ENCODE measurements around the gene PLAC8. TPM values are rescaled to one million over a fixed set of nuclear protein-coding genes. Genes with fewer than 3 reads are reported as not detected.
"Not testable (repeated sequence)": the region's sequence is repeated elsewhere in the genome, so short reads cannot be mapped to it uniquely, and the experiment has no call there.

Gene PLAC8
- 100 to 1,000 TPM; 395 to 418 TPM for total RNA-seq

DNA sequence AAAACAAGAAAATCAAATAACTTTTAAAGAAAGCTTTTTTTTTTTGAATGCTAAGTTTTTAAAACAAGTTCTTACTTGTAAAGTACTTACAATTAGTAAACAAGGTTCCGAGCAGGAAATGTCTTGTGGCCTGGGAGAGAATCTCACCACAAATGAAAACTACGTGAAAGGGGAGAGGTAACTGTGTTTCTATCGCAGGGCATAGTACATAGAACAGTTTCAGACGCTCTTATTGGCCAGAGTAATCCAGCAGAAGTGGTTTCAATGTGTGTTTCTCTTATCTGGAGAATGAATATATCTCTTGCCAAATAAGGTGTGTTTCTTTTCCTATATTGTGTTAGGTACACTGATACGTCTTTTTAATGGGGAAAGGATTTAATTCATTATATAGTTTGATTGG lies at the start of gene PLAC8:
Gene PLAC8 (minus strand): TSS at position 154 of the 400 bp plus-strand sequence. CDS start 6,808 bp downstream, outside the sequence.
- no peaks in the 10 kb centered on the region for H3K9me3 Mint-ChIP-seq
- peaks cover 49% of the 10 kb centered on the region for H3K4me1 Mint-ChIP-seq
- DNase-seq = peak; percentile 82
- ChIA-PET POLR2A (no interaction called here), CTCF (interaction anchor here (0.7 to 1.8 kb wide), 5 partner anchors 9 to 98 kb away, joined by 3 to 4 read pairs (median 3); no protein-coding TSS in a partner anchor)
- peak within 1 kb of the TSS; percentile 92 for H3K4me3 Mint-ChIP-seq
- H3K27me3 Mint-ChIP-seq = no peaks in the 10 kb centered on the region
- peaks cover 40% of the 10 kb centered on the region for H3K36me3 Mint-ChIP-seq (ENCODE audit: low read depth)
- H3K27ac Mint-ChIP-seq = peak within 1 kb of the TSS; percentile 92

DNA sequence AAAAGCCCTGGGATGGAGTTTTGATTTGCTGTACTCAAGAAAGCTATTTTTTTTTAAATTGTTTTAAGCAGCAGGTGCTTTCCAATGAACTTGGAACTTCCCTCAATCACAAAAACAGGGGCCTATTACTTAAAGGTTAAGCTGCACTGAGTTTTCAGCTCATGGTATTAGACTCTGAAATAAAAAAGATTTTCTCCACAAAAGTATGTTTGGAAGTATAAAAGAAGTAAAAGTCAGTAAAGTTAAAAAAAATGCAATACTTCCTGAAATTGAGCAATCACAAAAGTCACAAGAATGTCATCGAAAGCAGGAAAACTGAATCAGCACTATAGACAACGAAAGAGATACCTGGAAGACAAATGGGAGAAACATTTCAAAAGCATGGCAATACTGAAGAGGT lies 38.9 kb upstream of the PLAC8 start:
- peaks cover 23% of the 10 kb centered on the region for H3K9me3 Mint-ChIP-seq
- H3K27me3 Mint-ChIP-seq = peaks cover 2% of the 10 kb centered on the region
- DNase-seq = no peak
- H3K36me3 Mint-ChIP-seq (ENCODE audit: low read depth) = peaks cover 15% of the 10 kb centered on the region
- no peak overlapping the region for H3K4me3 Mint-ChIP-seq
- ChIA-PET POLR2A (no interaction called here), CTCF (interaction anchor here (1.2 to 1.5 kb wide), 2 partner anchors 43 to 98 kb away, joined by 3 read pairs; no protein-coding TSS in a partner anchor)
- no peak overlapping the region for H3K27ac Mint-ChIP-seq
- peaks cover 28% of the 10 kb centered on the region for H3K4me1 Mint-ChIP-seq

DNA sequence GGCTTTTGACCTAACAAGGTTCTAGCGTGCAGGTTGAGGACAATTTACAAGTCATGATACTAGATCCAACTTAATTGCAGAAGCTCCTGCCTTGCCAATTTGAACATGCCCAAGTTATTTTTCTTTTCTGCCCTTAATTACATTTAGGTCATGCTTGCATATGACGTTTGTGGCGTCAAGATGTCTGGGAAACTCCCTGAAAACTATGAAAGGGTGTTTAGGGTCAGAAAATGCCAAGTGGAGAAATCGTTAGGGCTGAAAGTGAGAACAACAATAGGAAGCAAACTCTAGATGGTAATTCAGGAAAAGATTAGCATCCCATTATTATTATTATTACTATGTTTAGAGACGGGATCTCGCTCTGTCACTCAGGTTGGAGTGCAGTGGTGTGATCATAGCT lies 38.2 kb upstream of the PLAC8 start:
- H3K36me3 Mint-ChIP-seq (ENCODE audit: low read depth) = peaks cover 15% of the 10 kb centered on the region
- peaks cover 23% of the 10 kb centered on the region for H3K9me3 Mint-ChIP-seq
- H3K4me1 Mint-ChIP-seq = peaks cover 28% of the 10 kb centered on the region
- no peak overlapping the region for H3K4me3 Mint-ChIP-seq
- no peak for DNase-seq
- ChIA-PET POLR2A (no interaction called here), CTCF (interaction anchor here (0.5 to 1.3 kb wide), 3 partner anchors 9 to 42 kb away, joined by 3 read pairs; no protein-coding TSS in a partner anchor)
- H3K27ac Mint-ChIP-seq = no peak overlapping the region
- H3K27me3 Mint-ChIP-seq = peaks cover 2% of the 10 kb centered on the region

GRCh38 chr4:83151651-83152050 lies 37.1 kb upstream of the PLAC8 start:
- ChIA-PET CTCF (interaction anchor here (1.3 to 1.5 kb wide), 2 partner anchors 12 to 13 kb away, joined by 3 read pairs; no protein-coding TSS in a partner anchor), POLR2A (no interaction called here)
- DNase-seq = no peak
- Mint-ChIP-seq H3K36me3 (ENCODE audit: low read depth) (peaks cover 12% of the 10 kb centered on the region), H3K4me1 (peaks cover 28% of the 10 kb centered on the region), H3K27me3 (no peaks in the 10 kb centered on the region), H3K9me3 (peaks cover 18% of the 10 kb centered on the region), H3K4me3 (no peak overlapping the region), H3K27ac (no peak overlapping the region)

DNA sequence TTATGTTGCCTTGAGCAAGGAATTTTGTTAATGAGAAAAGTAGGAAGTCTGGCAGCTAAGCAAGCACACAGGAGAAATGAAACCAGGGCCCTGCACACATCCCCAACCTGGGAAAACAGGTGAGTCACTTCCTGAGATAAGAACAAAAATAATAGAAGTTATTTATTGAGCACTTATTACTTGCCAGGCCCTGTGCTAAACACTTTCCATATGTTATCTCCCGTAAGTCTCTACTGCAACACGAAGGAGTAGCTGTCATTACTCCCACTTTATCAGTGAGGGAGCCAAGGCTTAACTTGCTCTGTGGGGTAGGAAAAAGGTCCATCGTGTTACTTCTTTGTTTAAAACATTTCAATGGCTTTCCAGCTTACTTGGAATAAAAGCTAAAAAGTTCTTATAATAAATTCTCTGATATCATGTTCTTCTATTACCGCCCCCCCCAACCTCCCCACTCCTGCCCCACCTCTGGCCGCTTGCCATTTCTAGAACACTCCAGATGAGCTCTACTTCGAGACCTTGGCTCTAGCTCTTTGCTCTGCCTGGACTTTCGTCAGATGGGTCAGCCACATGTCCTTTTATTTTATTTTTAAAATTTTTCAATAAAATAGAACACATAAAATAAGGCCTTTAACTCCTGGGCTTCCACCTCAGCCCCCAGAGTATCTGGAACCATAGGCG lies 36.3 kb upstream of the PLAC8 start:
- Mint-ChIP-seq H3K27ac (no peak overlapping the region), H3K4me1 (peaks cover 28% of the 10 kb centered on the region), H3K27me3 (no peaks in the 10 kb centered on the region), H3K36me3 (ENCODE audit: low read depth) (peaks cover 6% of the 10 kb centered on the region), H3K4me3 (no peak overlapping the region), H3K9me3 (peaks cover 10% of the 10 kb centered on the region)
- POLR2A ChIA-PET = no interaction called here
- CTCF ChIA-PET = interaction anchor here (0.8 to 1.5 kb wide), 3 partner anchors 12 to 99 kb away, joined by 3 read pairs; no protein-coding TSS in a partner anchor
- DNase-seq = no peak

- peaks cover 9% of the 10 kb centered on the region for H3K9me3 Mint-ChIP-seq
- DNase-seq = no peak
- peaks cover 3% of the 10 kb centered on the region for H3K36me3 Mint-ChIP-seq (ENCODE audit: low read depth)
- CTCF ChIA-PET = interaction anchor here (0.6 to 1.4 kb wide), 3 partner anchors 9 to 99 kb away, joined by 3 to 5 read pairs (median 5); no protein-coding TSS in a partner anchor
- H3K4me3 Mint-ChIP-seq = no peak overlapping the region
- H3K27ac Mint-ChIP-seq = no peak overlapping the region
- peaks cover 25% of the 10 kb centered on the region for H3K4me1 Mint-ChIP-seq
- no peaks in the 10 kb centered on the region for H3K27me3 Mint-ChIP-seq
- POLR2A ChIA-PET = no interaction called here
These were observed 35.5 kb upstream of the PLAC8 start for GRCh38 chr4:83149865-83150652.

DNA sequence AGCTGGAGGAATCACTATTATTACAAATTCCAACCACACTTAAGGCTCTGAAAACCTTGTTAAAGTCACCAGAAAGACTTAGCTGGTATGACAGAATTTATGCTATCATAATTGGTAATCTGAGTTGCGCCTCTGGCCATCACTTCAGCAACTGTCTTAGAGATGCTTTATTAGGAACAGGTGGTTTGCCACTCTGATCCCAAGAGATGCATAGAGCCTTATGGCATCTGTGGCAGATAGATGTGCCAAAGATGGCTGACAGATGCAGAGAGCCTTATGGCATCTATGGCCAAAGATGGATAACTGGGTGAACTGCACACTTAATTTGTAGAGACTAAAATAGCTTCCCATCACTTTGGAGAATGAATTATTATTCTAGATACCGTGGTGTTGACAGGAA lies 32.3 kb upstream of the PLAC8 start:
- peaks cover 11% of the 10 kb centered on the region for H3K9me3 Mint-ChIP-seq
- POLR2A ChIA-PET = no interaction called here

DNA sequence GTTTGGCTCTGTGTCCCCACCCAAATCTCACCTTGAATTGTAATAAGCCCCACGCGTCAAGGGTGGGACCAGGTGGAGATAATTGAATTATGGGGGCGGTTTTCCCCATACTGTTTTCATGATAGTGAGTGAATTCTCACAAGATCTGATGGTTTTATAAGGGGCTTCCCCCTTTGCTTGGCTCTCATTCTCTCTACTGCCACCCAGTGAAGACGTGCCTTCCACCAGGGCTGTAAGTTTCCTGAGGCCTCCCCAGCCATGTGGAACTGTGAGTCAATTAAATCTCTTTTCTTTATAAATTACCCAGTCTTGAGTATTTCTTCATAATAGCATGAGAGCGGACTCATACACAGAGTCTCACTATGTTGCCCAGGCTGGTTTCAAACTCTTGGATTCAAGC lies 31.2 kb upstream of the PLAC8 start:
- H3K27me3 Mint-ChIP-seq; H3K27ac Mint-ChIP-seq; DNase-seq; POLR2A ChIA-PET; H3K4me3 Mint-ChIP-seq; H3K36me3 Mint-ChIP-seq (ENCODE audit: low read depth); CTCF ChIA-PET: not testable (repeated sequence)
- Mint-ChIP-seq H3K9me3 (peaks cover 11% of the 10 kb centered on the region), H3K4me1 (peaks cover 15% of the 10 kb centered on the region)

More for the DNA sequence above, 32.3 kb upstream of the PLAC8 start:
- Mint-ChIP-seq H3K4me3 (no peak overlapping the region), H3K27ac (no peak overlapping the region), H3K36me3 (ENCODE audit: low read depth) (peaks cover 6% of the 10 kb centered on the region), H3K27me3 (no peaks in the 10 kb centered on the region), H3K4me1 (peaks cover 16% of the 10 kb centered on the region)
- CTCF ChIA-PET = interaction anchor here (1.7 kb wide), 1 partner anchor 10 kb away, joined by 5 read pairs; no protein-coding TSS in a partner anchor
- DNase-seq = no peak

DNA sequence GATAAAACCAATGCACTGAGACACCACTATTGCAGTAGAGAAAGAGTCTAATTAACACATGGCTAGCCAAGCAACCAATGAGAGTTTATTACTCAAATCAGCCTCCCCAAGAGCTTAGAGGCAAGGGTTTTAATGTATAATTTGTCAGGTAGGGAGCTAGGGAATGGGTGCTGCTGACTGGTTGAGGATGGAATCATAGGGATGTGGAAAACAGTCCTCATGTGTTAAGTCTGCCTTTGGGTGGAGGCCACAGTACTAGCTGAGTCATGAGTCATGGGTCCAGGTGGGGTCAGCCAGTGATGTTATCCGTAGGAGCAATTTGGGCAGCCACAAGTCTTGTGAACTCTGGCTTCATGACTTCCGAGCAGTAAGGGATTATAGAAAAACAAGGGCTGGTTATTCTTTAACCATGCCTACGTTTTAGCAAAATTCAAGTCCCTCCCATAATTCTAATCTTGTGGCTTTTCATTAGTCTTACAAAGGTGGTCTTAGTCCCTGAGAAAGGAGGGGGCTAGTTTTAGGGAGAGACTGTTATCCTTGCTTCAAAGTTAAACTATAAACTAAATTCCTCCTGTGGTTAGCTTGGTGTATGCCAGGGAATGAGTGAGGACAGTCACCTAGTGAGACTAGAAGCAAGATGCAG lies 25.1 kb upstream of the PLAC8 start:
- H3K4me1 Mint-ChIP-seq = peaks cover 28% of the 10 kb centered on the region
- H3K27me3 Mint-ChIP-seq = no peaks in the 10 kb centered on the region
- H3K36me3 Mint-ChIP-seq (ENCODE audit: low read depth) = peaks cover 39% of the 10 kb centered on the region
- POLR2A ChIA-PET = no interaction called here
- peaks cover 50% of the 10 kb centered on the region for H3K9me3 Mint-ChIP-seq
- CTCF ChIA-PET = interaction anchor here (1.0 kb wide), 1 partner anchor 12 kb away, joined by 3 read pairs; no protein-coding TSS in a partner anchor
- peak overlapping the region; percentile 55 for H3K27ac Mint-ChIP-seq
- no peak overlapping the region for H3K4me3 Mint-ChIP-seq
- no peak for DNase-seq

DNA sequence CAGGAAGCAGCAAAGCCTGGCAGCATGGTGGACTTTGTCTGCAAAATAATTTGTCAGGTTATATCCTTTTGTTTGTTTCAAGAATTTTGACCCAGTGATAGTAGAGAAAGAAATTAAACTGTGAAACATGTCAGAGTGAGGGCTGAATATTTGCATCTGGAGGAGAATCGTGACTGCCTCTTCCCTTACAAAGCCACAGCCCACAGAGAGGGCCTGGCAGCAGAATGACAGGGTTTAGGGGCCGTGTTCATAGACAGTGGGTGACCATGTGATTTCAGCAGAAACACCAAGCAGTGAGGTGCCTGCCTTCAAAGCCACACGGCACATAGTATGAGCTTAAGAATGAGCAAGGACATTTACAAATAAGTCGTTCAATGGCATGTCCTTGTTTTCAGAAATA lies 24.4 kb upstream of the PLAC8 start:
- DNase-seq = peak; percentile 34
- Mint-ChIP-seq H3K27me3 (no peaks in the 10 kb centered on the region), H3K4me1 (peaks cover 28% of the 10 kb centered on the region), H3K36me3 (ENCODE audit: low read depth) (peaks cover 39% of the 10 kb centered on the region), H3K9me3 (peaks cover 55% of the 10 kb centered on the region), H3K27ac (peak overlapping the region; percentile 55), H3K4me3 (no peak overlapping the region)
- CTCF ChIA-PET = interaction anchor here (1.2 kb wide), 1 partner anchor 12 kb away, joined by 3 read pairs; no protein-coding TSS in a partner anchor
- POLR2A ChIA-PET = no interaction called here

DNA sequence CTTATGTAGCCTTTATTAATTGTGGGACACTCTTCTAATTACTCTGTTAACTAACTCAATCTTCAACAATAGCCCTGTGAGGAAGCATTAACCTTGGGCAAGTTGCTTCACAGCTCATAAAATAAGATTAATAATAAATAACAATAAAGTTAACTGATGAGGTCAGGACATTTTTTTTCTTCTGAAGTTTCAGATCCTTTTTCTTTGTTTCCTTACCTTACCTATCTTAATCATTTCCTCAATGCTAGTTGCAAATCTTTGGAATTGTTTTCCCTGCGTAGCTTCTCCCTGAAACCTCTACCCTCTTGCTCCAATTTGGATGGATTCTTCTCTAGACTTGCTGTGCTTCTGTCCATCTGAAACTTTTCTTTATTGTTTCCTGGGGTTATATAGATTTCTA lies 17.5 kb upstream of the PLAC8 start:
- CTCF ChIA-PET = no interaction called here

DNA sequence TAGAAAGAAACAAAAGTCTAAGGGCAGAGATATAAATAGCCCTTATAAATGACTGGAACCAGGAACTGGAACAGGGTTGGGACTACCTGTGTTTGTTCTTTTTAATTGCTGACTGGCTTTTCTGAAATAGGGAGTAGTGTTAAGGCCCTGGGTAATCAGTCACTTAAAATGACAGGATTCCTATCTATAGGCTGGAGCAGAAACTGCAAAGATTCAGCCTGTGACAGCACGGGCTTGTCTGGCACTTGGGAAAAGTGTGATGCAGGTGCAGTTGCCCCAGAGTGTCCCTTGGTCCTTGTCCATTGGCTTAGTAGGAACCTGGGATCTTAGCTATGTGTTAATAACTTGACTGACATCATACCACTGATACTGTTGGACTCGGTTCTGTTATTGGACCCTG lies 14.7 kb upstream of the PLAC8 start:
- no peak for DNase-seq
- Mint-ChIP-seq H3K4me1 (peaks cover 28% of the 10 kb centered on the region), H3K27ac (no peak overlapping the region), H3K36me3 (ENCODE audit: low read depth) (peaks cover 6% of the 10 kb centered on the region), H3K4me3 (no peak overlapping the region), H3K27me3 (peaks cover 3% of the 10 kb centered on the region), H3K9me3 (peaks cover 17% of the 10 kb centered on the region)
- ChIA-PET POLR2A (no interaction called here), CTCF (interaction anchor here (0.7 kb wide), 1 partner anchor 22 kb away, joined by 3 read pairs; no protein-coding TSS in a partner anchor)

More for the DNA sequence above, 17.5 kb upstream of the PLAC8 start:
- H3K27ac Mint-ChIP-seq = no peak overlapping the region
- H3K4me3 Mint-ChIP-seq = no peak overlapping the region
- H3K27me3 Mint-ChIP-seq = peaks cover 3% of the 10 kb centered on the region
- DNase-seq = no peak
- H3K4me1 Mint-ChIP-seq = peaks cover 11% of the 10 kb centered on the region
- peaks cover 34% of the 10 kb centered on the region for H3K9me3 Mint-ChIP-seq
- POLR2A ChIA-PET = no interaction called here
- H3K36me3 Mint-ChIP-seq (ENCODE audit: low read depth) = peaks cover 20% of the 10 kb centered on the region

All from activated CD4-positive, alpha-beta T cell treated with anti-CD3 and anti-CD28 coated beads, Interleukin-2, amount 10 ng/mL, durations not matched to agents 7 days and 5 days (primary cell).